GM04503 (cell line): Measurements from ENCODE around the gene CYSRT1.
A peak's percentile ranks its signal among the peaks of the same experiment; 100 is the strongest.
"Not testable (repeated sequence)": the region's sequence is repeated elsewhere in the genome, so short reads cannot be mapped to it uniquely, and the experiment has no call there.

Source experiments
- DNase-seq: peaks from one replicate; pipeline ENCODE4 v3.0.0-alpha.2; 2012; ENCODE audit warnings: low read depth

The CYSRT1 gene

DNA sequence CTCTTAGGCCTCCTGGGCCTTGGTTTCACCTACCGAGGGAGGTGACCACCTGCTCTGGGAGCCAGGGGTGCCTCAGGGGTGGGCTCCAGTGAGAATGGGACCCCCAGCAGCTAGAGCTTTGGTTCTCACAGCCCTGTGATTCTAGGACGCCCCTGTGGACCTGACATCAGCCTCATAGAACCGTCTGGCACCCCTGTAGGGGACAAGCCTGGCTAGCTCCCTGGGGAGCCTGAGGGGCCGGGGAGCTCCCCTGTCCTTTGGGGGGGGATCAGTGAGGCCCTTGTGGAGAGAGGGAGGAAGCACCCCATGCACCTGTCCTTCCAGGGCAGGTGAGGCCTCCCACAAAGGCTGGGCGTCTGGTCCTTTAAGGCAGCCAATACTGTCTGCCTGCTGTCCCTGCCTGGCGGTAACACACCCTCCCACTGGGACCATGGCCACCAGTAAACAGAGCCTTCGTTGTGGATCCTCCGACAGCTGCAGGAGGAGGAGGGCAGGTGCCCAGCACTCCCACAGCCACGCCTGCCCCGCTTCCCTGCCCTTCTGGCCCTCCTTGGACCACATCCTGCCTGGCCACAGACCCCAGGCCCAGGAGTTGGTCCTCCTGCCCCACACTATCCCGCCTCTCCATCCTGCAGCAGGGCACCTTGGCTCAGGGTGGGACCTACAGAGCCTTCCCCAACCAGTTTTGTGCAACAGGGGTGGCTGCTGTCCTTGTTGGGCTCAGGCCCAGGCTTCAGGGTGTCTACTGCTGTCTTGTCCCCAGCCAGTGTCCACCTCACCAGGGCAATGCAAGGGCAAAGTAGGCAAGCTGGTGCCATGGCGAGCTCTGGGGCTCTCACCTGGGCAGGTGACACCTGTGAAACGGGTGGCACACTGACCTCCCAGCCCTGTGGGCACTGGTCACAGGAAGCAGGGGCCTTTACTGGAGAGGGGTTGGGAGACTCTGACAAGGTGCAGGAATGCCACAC lies 13.1 kb downstream of the CYSRT1 start:
- no peak for DNase-seq

DNA sequence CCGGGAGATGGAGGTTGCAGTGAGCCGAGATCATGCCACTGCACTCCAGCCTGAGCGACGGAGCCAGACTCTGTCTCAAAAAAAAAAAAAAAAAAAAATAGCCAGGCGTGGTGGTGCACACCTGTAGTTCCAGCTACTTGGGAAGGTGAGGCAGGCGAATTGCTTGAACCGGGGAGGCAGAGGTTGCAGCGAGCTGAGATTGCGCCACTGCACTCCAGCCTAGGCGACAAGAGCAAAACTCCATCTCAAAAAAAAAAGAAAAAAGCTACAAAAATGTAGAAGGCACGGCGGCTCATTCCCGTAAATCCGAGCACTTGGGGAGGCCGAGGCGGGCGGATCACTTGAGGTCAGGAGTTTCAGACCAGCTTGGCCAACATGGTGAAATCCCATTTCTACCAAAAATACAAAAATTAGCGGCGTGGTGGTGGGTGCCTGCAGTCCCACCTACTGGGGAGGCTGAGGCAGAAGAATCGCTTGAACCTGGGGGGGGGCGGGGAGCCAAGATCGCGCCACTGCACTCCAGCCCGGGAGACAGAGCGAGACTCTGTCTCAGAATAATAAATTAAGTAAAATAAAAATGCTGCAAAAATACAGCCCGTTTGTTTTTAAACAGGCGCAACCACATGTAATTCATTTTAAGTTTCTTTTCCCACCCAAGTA lies 14.7 kb downstream of the CYSRT1 start:
- DNase-seq: not testable (repeated sequence)

DNA sequence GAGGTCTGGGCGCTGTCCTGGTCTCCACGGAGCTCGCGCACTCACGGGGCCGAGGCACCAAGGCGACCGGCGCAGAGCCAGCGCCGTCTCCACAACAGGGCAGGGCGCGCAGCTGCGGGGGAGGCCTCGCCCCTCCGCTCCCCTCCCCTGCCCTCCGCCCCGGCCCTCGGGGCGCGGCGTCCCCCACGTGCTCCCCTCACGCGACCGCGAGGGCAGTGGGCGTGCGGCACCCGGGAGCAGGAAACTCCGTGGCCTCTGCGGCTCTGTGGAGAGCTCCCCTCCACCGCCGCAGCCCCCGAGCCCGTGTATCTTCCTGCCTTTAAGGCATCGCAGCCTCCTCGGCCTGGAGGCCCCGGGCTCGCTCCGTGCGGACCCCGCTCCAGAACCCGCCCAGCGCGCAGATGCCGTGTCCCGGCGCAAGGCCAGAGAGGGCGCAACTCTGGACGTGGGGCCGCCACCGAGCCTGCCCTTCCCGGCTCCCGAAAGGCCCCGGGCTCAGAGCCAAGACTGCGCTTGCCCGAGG lies 15.4 kb downstream of the CYSRT1 start:
- peak; percentile 45 for DNase-seq

DNA sequence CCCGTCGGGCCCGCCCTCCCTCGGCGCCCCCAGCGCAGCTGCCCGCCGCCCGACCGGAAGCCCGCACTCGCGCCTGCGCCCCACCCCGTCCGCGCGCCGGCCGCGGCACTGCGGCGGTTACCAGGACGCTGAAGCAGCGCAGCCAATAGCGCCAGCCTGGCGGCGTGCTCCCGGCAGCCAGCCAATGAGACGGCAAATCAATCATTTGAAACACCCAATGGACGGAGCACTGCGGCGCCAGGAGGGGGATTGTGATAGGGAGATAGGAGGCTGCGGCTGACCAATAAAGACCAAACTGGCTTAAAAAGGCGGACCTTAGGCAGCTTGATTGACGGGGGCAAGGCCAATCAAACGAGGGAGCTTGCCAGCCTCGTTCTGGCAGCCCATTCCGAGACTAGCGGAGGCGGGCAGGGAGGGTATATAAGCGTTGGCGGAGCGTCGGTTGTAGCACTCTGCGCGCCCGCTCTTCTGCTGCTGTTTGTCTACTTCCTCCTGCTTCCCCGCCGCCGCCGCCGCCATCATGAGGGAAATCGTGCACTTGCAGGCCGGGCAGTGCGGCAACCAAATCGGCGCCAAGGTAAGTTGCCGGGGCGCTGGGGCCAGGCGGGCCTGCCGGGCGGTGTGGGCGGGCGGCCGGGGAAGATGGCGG lies 16.0 kb downstream of the CYSRT1 start, which contains the start of gene TUBB4B:
TSS of gene TUBB4B (plus strand) at position 447 of the 649 bp plus-strand sequence. CDS start at position 521, 74 bp downstream.
- DNase-seq: peak; percentile 98

DNA sequence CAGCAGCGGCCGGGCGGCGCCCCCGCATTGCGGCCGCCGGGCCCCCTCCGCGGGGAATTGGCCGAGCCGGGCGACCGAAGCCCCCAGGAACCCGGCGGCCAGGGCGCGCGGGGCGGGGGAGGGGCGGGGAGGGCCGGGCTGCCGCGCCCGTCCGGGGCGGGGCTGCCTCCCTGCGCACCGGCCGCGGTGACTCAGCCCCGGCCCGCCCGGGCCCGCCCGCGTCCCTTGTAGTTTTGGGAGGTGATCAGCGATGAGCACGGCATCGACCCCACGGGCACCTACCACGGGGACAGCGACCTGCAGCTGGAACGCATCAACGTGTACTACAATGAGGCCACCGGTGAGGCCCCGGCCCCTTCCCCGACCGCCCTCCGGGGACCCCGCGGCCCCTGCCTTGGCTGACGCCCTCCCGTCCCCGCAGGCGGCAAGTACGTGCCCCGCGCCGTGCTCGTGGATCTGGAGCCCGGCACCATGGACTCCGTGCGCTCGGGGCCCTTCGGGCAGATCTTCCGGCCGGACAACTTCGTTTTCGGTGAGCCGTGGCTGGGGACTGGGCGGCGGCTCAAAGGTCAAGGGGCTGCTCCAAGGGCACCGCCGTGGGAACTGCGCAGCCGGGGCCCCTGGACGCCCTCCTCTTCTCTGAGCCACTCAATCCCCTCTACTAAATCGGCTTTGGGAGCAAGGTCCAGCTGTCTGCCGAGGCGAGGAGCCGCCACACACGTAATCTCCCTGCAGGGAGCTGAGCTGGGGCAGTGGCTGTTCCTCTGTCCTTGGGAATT lies 16.7 kb downstream of the CYSRT1 start:
- no peak for DNase-seq

DNA sequence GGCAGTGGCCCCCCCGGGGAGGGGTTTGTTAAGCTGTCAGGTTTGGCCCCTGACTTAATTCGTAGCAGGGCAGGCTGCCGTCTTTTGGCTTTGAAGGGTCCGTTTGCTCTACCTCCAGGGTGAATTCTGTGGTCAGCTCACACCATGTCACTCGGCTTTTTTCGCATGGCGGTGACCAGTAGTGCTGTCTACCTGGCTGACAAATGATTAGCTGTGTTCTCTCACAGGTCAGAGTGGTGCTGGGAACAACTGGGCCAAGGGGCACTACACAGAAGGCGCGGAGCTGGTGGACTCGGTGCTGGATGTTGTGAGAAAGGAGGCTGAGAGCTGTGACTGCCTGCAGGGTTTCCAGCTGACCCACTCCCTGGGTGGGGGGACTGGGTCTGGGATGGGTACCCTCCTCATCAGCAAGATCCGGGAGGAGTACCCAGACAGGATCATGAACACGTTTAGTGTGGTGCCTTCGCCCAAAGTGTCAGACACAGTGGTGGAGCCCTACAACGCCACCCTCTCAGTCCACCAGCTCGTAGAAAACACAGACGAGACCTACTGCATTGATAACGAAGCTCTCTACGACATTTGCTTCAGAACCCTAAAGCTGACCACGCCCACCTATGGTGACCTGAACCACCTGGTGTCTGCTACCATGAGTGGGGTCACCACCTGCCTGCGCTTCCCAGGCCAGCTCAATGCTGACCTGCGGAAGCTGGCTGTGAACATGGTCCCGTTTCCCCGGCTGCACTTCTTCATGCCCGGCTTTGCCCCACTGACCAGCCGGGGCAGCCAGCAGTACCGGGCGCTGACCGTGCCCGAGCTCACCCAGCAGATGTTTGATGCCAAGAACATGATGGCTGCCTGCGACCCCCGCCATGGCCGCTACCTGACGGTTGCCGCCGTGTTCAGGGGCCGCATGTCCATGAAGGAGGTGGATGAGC lies 17.6 kb downstream of the CYSRT1 start:
- DNase-seq: no peak

DNA sequence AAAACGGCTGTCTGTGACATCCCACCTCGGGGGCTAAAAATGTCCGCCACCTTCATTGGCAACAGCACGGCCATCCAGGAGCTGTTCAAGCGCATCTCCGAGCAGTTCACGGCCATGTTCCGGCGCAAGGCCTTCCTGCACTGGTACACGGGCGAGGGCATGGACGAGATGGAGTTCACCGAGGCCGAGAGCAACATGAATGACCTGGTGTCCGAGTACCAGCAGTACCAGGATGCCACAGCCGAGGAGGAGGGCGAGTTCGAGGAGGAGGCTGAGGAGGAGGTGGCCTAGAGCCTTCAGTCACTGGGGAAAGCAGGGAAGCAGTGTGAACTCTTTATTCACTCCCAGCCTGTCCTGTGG lies 18.3 kb downstream of the CYSRT1 start:
- not testable (repeated sequence) for DNase-seq

DNA sequence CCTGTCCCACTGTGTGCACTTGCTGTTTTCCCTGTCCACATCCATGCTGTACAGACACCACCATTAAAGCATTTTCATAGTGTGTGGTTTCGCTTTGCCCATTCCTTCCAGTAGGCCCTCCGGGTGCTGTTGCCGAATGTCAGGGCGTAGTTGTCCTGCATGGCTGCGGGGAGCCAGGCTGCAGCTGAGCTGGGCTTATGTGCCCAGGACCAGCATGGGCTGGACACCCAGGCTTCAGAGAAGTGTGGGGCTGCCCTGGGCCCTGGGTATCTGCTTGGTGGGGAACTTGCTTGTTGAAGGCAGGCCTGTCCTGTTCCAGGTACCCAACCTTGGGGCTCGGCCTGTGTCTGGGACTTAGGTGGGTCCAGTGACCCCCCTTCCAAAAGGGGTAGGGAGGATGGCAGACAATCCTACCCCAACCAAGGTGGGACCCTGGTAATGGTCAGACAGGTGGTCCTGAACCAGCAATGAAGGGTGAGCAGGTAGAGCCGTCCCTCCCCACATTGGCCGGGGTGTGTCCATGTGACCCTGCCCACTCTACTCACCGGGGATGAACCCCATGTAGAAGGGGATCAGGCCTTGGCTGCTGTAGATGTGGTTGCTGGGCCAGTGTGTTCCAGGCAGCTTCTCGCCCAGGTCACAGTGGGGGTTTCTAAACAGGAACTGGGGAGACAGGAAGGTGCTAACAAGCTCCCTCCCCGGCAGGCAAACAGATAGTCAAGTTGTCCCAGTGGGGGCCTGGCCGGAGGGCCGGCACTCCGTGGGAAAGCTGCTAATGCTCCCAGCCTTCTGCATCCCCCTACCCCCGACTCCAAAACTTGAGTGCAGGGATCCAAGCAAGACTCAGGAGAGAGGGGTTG lies 18.9 kb downstream of the CYSRT1 start:
- DNase-seq: no peak

DNA sequence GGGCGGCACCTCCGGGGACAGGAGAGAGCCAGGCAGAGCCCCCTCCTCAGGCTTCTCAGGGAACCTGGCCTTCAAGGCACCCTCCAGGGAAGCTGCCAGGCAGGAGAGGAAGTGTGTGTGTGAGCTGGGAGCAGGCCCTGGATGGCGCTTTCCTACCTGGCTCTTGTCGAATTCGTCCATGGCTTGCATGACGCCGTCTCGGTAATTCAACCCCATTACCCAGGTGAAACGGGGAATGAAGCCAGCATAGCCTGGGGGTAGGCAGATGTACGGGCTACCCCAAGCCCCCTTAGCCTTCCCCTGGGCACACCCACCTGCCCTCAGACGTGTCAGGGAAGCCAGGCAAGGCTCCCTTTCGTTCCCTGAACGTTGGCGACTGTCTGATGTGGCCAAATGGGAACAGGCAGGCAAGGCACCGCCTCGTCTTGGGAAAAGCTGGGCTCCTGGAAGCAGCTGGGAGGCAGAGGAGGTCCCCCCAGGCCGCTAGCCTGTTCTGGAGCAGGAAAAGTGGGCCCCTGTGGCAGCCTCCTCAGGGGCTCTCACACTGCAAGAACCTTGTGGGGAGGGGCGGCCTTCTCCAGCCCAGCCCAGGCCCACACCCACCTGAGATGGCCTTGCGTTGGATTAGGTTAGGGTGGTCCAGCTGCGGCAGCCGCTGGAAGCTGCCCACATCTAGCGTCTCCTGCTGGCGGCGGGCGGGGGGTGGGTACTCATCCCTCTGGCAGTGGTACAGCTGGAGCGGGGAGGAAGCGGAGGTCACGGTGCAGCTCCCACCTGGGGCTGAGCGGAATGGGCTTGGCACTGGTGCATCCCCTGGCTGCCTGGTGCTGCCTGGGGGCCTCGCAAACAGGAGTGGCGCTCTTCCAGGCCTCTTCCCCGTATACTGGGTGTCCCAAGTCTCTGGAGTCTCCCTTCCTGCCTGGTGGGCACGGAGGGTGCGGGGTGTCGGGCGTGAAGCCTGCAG lies 19.8 kb downstream of the CYSRT1 start:
- no peak for DNase-seq

DNA sequence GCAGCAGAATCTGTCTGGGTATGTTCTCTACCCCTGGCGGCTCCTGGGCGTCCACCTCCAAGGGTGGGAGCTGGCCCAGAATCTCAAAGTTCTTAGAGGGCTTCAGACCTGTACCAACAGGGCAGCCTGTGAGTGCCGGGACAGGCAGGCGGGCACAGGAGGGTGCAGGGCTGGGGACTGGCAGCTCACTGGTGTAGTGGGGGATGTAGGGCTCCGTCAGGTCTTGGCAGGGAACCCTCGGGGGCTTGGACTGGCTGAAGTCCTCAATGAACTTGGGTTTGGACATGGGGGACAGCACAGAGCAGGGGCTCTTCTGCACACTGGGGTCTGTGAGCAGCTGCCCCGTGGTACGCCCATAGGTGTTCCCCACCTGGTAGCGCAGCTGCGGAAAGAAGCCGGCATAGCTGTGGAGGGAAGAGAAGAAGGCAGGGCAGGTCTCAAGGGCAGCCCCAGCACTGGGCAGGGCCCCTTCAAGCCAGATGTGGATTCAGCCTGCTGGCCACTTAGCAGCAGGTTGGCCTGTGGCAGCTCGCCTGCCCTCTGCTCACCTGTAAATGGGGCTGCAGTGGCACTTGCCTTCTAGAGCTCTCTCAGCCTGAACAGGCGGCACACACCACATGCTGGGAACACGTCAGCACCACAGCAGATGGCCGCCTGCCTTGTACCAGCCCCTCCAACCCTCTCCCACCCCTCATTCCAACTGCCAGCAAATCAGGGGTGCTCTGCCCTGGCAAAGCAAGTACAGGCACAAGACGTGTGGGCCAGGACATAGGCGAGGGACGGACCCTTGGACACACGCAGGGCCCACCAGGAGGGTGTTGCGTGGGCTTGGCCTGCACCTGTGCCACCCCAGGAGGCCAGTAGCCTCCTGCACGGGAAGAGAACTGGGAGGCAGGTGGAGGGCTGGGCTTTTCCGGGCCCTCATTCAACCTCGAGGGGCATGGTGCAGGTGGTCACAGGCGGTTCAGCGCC lies 20.8 kb downstream of the CYSRT1 start:
- no peak for DNase-seq

DNA sequence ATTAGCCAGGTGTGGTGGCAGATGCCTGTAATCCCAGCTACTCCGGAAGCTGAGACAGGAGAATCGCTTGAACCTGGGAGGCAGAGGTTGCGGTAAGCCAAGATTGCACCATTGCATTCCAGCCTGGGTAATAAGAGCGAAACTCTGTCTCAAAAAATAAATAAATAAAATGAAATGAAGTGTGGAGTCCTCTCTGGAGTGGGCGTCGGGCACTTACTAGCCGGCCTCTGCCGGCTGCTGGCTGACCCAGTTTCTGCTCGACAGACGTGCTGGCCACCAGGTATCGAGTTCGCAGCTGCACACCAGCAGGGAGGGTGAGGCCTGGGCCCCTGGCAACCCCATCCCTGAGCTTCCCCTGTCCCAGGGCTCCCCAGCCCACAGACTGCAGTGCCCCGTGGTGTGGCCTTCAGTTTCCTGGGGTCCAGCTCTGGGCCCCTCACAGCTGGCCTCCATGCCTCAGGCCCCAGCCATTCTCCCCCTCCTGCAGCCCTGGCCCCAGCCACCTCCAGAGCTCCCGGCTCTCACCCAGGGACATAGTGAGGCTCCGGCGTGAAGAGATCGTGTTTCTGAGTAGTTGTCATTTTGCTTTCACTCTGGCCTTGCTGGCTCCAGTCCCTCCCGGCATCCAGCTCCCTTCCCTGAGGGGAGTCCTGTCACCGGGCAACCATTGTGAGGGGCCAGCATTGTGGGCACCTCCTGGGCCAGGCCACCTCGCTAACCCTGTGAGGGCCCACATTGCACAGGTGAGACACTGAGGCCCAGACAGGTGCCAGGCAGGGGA lies 22.4 kb downstream of the CYSRT1 start:
- no peak for DNase-seq

DNA sequence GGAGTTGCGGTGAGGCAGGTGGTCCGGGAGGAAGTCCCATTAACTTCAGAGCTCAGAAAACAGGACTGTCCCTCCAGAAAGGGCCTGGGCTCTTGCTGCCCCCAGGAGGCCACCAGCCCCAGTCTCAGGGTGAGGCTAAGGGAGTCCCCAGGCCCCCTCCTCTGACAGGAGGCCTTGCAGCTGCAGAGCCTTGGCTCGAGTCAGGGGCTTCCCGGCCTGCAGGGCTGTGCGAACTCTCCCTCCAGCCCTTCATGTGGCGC lies 22.9 kb downstream of the CYSRT1 start:
- DNase-seq: no peak

DNA sequence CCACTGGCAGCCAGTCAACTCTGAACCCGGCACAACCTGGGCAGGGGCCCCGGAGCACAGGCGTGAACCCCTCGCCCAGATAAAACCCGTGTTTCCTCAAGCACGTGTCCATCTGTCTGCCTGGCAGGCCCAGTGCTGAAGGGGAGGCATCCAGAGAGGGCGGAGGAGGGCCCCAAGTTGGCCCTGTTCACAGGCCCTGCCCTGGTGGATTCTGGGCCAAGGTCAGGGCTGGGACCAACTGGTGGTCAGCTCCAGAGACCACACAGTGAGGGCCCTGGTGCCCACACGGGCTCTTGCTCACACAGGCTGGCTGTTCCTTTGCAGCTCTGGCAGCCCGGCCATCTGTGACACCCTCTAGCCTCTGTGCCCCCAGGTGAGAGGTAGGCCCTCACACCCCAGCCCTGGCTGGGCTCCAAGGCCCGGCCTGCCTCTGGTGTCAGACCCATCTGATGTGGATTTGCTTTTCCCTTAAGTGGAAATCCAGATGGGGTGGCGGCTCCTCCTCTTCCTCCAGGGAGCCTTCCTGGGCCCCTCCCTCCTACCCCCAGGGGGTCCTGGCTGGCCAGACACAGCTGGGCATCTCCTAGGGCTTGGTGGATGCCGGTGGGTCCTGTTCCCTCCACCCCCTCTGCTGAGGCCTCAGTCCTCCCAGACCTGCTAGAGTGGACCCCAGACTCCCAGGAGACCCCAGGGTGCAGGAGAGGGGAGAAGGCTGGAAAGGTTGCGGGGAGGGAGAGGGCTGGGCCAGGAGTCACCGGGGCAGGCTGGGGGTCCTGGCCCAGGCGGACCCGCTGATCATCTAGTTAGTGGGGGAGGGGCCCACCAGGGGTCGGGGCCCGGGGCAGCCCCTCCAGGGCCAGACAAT lies 25.6 kb downstream of the CYSRT1 start:
- no peak for DNase-seq

DNA sequence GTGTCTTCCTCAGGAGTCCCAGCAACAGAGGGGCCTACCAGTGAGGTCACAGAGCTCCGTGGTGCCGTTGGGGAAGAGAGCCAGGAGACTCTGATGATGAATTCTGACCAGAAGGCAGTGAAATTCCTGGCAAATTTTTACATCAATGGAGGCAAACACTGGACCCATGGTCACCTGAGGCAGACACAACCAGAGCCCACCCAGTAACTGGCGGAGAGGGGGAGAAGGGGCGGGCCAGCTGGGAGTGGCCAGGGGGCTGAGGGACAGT lies 26.2 kb downstream of the CYSRT1 start, which contains the start of gene STPG3:
TSS of gene STPG3 (plus strand) at position 93 of the 268 bp plus-strand sequence. CDS start at position 94, 1 bp downstream.
- no peak for DNase-seq

DNA sequence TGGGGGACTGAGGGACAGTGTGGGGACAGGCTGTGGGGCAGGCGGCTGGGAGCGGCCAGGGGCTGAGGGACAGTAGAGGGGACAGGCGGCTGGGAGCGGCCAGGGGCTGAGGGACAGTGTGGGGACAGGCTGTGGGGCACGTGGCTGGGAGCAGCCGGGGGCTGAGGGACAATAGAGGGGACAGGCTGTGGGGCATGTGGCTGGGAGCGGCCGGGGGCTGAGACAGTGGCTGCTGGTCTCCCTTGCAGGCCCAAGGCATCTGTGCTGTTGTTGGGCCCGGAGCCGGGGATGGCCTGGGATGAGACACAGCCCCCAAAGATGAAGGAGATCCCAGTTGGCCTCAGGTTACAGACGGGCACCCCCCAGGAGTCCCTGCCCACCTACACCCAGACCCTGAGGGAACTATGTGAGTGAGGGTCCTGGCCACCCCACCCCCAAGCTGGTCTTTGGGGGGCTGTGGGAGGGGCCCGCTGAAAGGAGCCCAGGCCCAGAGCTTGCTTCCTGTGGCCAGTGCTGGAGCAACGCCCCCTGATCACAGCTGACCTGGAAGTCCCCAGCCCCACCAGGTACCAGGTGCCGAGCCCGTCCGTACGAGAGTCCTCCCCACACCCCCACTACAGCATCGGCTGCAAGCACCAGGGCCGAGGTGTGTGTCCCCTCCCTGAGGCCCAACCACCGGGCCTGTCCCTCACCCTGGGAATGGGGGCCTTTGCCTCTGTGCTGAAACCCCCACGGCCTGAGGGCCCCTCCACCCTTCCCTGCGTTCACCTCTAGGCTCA lies 26.7 kb downstream of the CYSRT1 start:
- DNase-seq: no peak
